Psoas muscle (tissue), 8 donors: Measurements from ENCODE around the gene PPRC1. TPM values are rescaled to one million over a fixed set of nuclear protein-coding genes. Genes with fewer than 3 reads are reported as not detected.

Source experiments
- ATAC-seq, 4 donors: fragments of 200-7000 bp; cut with Tn5 transposase; one replicate each; pipeline ENCODE4 v1.9.1; 2020; ENCODE audit warnings: moderate library complexity in 3 of 4, mild to moderate bottlenecking in 2 of 4
- DNase-seq, 2 donors: peaks; one replicate each; pipeline ENCODE4 v3.0.0-alpha.2; 2020
- H3K27ac ChIP-seq: fragments of 200-600 bp; one replicate; pipeline ENCODE4 v1.8.0; 2022
- H3K27me3 ChIP-seq, 3 donors: fragments of 200-600 bp in 1 of 3; one replicate each; pipeline versions ENCODE4 v1.6.1 to v1.8.0; 2013 to 2022; ENCODE audit warnings: low read length in 2 of 3, mild to moderate bottlenecking in 2 of 3, moderate library complexity in 1 of 3; ENCODE audit not compliant: insufficient read depth in 3 of 3
- H3K36me3 ChIP-seq, 2 donors: fragments of 200-600 bp in 1 of 2; one replicate each; pipeline versions ENCODE4 v1.6.1 to v1.8.0; 2013 to 2022; ENCODE audit warnings: low read depth in 1 of 2, mild to moderate bottlenecking in 1 of 2, moderate library complexity in 1 of 2; ENCODE audit not compliant: insufficient read depth in 1 of 2
- H3K4me1 ChIP-seq: fragments of 200-600 bp; one replicate; pipeline ENCODE4 v1.8.0; 2022
- H3K4me3 ChIP-seq: fragments of 200-600 bp; one replicate; pipeline ENCODE4 v1.8.0; 2022; ENCODE audit warnings: mild to moderate bottlenecking
- H3K9me3 ChIP-seq: fragments of 200-600 bp; one replicate; pipeline ENCODE4 v1.8.0; 2022
- WGBS, 3 donors: extraction: QIAGEN DNeasy Blood & Tissue Kit; methylation state at CpG; one replicate each; pipeline versions ENCODE4 v1.1.6 to v1.1.7; 2013; 5-methylcytosine and 5-hydroxymethylcytosine counted together
- intact Hi-C, 2 donors: fragments of 100-400 bp; cut with DNase I; formaldehyde crosslinking; loops; one replicate each; pipeline versions ENCODE4 v1.11.0 to v1.14.2; 2022
- polyA plus RNA-seq, 3 donors: library from polyadenylated mRNA; stranded (reverse); fragments of 200-250 nt; gene quantifications; one replicate each; pipeline ENCODE4 v1.2.3, GENCODE V29; 2013
- total RNA-seq, 4 donors: library from RNA; stranded (reverse); fragmentation: NEBNext Ultra II Directional in 2 of 4; extraction: Animal tissue kit (Norgen Biotek cat#: 25700) in 2 of 4; gene quantifications; one replicate each; pipeline versions ENCODE4 v1.2.1 to v1.2.4, GENCODE V29; 2021 to 2023
- TF ChIP-seq, protein P1 (sequence below): fragments of 200-600 bp; IDR thresholded peaks from one replicate; pipeline ENCODE4 v1.8.0; 2022; ENCODE audit warnings: antibody characterized with exemption
- donor health status: healthy with polysubstance abuse.
- donor health status: DM: no; HTN: no; CAD: no; lungs with moderate emphysema.
- donor health status: Bipolar disorder and iron deficiency.
- donor health status: healthy.
- donor health status: DM: yes; HTN: yes; CAD: no.
- donor health status: DM: no; HTN: no; CAD: no.
- donor health status: DM: no; HTN: no; CAD: no.
- donor health status: DM: yes; HTN: yes; CAD: no.

PPRC1 gene
- total and polyA plus RNA-seq, 7 donors, result 14.7 to 57.5 (median 27.2) TPM

DNA sequence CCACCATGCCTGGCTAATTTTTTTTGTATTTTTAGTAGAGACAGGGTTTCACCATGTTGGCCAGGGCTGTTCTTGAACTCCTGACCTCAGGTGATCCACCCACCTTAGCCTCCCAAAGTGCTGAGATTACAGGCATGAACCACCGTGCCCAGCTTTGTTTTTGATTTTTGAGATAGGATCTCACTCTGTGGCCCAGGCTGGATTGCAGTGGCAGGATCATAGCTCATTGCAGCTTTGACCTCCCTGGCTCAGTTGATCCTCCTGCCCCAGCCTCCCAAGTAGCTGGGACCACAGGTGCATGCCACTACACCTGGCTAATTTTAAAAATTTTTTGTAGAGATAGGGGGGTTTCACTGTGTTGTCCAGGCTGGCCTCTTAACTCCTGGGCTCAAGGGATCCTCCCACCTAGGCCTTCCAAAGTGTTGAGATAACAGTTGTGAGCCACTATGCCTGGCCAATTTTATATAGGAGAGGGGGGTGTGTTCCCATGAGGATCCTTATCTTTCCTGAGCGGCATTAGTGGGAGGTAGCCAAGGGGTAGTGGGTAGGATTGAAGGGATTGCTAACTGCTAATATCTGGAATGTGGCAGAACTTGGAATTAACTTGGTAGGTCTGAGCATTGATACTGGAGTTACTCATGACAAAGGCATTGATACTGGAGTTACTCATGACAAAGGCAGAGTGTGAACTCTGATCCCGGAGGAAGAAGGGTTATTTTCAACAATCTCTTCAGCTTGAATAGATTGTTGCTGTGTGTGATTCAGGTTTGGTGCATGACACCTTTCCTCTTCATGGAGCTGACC lies 18.3 kb downstream of the PPRC1 start:
- Histone ChIP-seq H3K36me3 (peaks cover 3 to 67% of the 10 kb centered on the region in 2 donors), H3K27ac (peak overlapping the region; percentile 95), H3K4me3 (peak overlapping the region; percentile 82), H3K9me3 (no peaks in the 10 kb centered on the region), H3K4me1 (peaks cover 15% of the 10 kb centered on the region), H3K27me3 (no peaks in the 10 kb centered on the region)
- peak in 1 of 4 donors; percentile 2 for ATAC-seq
- intact Hi-C loops, result loop anchor here (2.0 to 5.0 kb wide), 3 partner anchors 16 to 351 kb away; partner anchors contain the start of genes ACTR1A (in 1 of the 2), OGA (in 1 of the 2) and SUFU (in 1 of the 2)
- no peak for DNase-seq
- WGBS, 3 donors, result 81 to 84% (median 82%) methylated on average over 3 of the region's 3 CpGs
- TF ChIP-seq, protein P1, sequence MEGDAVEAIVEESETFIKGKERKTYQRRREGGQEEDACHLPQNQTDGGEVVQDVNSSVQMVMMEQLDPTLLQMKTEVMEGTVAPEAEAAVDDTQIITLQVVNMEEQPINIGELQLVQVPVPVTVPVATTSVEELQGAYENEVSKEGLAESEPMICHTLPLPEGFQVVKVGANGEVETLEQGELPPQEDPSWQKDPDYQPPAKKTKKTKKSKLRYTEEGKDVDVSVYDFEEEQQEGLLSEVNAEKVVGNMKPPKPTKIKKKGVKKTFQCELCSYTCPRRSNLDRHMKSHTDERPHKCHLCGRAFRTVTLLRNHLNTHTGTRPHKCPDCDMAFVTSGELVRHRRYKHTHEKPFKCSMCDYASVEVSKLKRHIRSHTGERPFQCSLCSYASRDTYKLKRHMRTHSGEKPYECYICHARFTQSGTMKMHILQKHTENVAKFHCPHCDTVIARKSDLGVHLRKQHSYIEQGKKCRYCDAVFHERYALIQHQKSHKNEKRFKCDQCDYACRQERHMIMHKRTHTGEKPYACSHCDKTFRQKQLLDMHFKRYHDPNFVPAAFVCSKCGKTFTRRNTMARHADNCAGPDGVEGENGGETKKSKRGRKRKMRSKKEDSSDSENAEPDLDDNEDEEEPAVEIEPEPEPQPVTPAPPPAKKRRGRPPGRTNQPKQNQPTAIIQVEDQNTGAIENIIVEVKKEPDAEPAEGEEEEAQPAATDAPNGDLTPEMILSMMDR, result no peak

DNA sequence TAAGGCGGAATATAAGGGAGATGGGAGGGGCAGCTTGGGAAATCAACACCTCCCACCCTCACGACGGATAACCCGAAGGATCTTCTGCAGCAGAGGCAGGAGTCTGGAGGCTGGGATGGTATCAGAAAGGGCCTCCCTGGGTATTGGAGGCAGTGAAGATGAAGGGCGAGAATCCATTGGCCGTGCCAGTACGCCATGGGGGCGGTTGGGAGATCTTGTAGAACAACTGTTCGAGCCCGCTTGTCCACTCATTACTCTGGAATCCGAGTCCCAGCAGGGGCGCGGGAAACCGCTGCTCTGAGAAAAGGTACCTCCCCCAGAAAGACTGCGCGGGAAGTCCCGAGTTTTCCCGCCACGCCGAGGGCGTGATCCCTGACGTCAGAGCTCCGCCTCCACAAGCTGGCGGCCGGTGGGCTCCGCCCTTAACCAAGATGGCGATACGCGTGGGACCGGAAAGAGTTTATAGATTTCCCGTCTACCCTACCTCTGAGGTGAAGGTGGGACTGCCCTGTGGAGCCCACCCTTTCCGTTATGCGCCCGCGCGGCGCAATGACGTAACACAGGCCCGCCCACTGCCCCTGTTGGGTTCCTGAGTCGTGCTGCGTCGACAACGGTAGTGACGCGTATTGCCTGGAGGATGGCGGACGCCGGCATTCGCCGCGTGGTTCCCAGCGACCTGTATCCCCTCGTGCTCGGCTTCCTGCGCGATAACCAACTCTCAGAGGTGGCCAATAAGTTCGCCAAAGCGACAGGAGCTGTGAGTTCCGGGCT lies 19.1 kb downstream of the PPRC1 start, which contains the start of gene NOLC1:
Gene NOLC1 (plus strand): TSS at position 616 of the 771 bp plus-strand sequence. CDS start 22 bp downstream, at position 638.
- peak; percentile 96 to 98 (median 96) for ATAC-seq

DNA sequence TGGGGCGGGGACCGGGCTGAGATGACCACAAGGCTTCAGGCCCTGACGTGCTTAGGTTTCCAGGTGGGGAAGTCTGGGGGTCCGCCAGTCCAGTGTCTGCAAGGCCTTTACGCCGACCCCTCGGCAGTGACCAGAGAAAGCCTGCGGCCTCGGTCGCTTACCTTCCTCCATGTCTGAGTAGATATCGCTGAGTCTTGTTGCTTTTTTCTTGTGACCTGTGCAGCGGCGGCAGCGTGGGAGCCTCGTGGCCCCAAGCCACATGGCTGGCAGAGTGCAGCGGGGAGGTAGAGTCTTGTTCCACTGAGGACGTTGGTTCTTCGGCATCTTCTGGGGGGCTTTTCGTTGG lies 19.7 kb downstream of the PPRC1 start:
- intact Hi-C loops, result loop anchor here (5.0 kb wide), 2 partner anchors 335 to 350 kb away; partner anchors contain the start of genes ACTR1A (in 1 of the 2), OGA (in 1 of the 2) and SUFU (in 1 of the 2)
- no peak for DNase-seq

More for the DNA sequence above, 19.1 kb downstream of the PPRC1 start, which contains the start of gene NOLC1:
- Histone ChIP-seq H3K36me3 (peaks cover 3 to 69% of the 10 kb centered on the region in 2 donors), H3K4me1 (peaks cover 15% of the 10 kb centered on the region), H3K9me3 (no peaks in the 10 kb centered on the region), H3K4me3 (peak within 1 kb of the TSS; percentile 82), H3K27me3 (no peaks in the 10 kb centered on the region), H3K27ac (peak within 1 kb of the TSS; percentile 95)
- peak; percentile 98 to 99 for DNase-seq
- WGBS, 3 donors, result 3 to 4% (median 3%) methylated on average over 59 of the region's 59 CpGs
- intact Hi-C loops, result loop anchor here (2.0 to 5.0 kb wide), 3 partner anchors 17 to 350 kb away; partner anchors contain the start of genes ACTR1A (in 1 of the 2), OGA (in 1 of the 2) and SUFU (in 1 of the 2)
- TF ChIP-seq, protein P1, result no peak

DNA sequence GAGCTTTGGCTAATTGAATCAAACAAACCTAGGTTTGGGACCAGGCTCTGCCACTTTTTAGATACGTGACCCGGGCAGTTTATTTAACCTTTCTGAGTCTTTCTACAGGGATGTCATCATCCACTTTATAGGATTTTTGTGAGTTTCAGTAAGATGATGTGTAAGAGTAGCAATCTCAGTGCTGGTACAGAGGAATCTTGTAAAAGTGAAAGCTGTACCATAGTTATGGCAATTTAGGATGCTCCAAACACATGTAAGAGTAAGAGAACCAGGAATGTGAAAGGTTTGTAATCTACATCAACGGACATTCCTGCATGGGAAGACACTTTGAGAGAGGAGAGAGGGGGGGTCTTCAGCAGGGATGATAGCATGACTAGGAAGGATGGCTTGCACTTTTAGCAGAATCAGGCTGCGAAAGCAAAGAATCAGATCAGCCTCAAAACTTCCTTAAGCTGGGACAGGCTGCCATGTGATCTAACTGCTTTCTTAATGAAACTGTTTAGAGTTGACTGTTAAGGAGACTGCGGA lies 20.3 kb downstream of the PPRC1 start:
- Histone ChIP-seq H3K4me1 (peaks cover 15% of the 10 kb centered on the region), H3K4me3 (peak overlapping the region; percentile 82), H3K9me3 (no peaks in the 10 kb centered on the region), H3K36me3 (peaks cover 12 to 69% of the 10 kb centered on the region in 2 donors), H3K27me3 (no peaks in the 10 kb centered on the region), H3K27ac (peak overlapping the region; percentile 95)
- no peak for DNase-seq
- 36 to 42% (median 40%) methylated on average over 5 of the region's 5 CpGs for WGBS, 3 donors
- ATAC-seq, result no peak
- intact Hi-C loops, result loop anchor here (5.0 kb wide), 2 partner anchors 336 to 349 kb away; partner anchors contain the start of genes ACTR1A (in 1 of the 2), OGA (in 1 of the 2) and SUFU (in 1 of the 2)
- TF ChIP-seq, protein P1, result no peak

More for the DNA sequence above, 19.7 kb downstream of the PPRC1 start:
- 0% methylated on average over 19 of the region's 19 CpGs for WGBS, 3 donors
- Histone ChIP-seq H3K27ac (peak overlapping the region; percentile 95), H3K4me1 (peaks cover 15% of the 10 kb centered on the region), H3K9me3 (no peaks in the 10 kb centered on the region), H3K36me3 (peaks cover 7 to 69% of the 10 kb centered on the region in 2 donors), H3K27me3 (no peaks in the 10 kb centered on the region), H3K4me3 (peak overlapping the region; percentile 82)
- TF ChIP-seq, protein P1, result no peak
- ATAC-seq, result peak; percentile 7 to 49 (median 24)
